H1 (cell line): ENCODE data around the gene PTGIS. TPM values are rescaled to one million over a fixed set of nuclear protein-coding genes. Genes with fewer than 3 reads are reported as not detected.

ENCODE experiments used
- BRCA1 ChIP-seq: IDR thresholded peaks from 2 replicates; pipeline ENCODE4 v1.6.1; 2012; ENCODE audit warnings: low read depth, low read length, improper control_type of control experiment
- KDM1A ChIP-seq: fragments of 200-600, 300-600 bp; sonication (generic); IDR thresholded peaks from 2 replicates; pipeline ENCODE4 v1.7.1; 2016; ENCODE audit warnings: mild to moderate bottlenecking, low read length, borderline replicate concordance
- RAD21 ChIP-seq, 2 experiments: IDR thresholded peaks in 1 of 2; conservative IDR thresholded peaks in 1 of 2; 2 replicates each; pipeline ENCODE4 v1.6.1; 2011; ENCODE audit warnings: low read depth in 2 of 2, low read length in 2 of 2, improper control_type of control experiment in 1 of 2, inconsistent platforms in 1 of 2, mild to moderate bottlenecking in 1 of 2, moderate library complexity in 1 of 2
- polyA plus RNA-seq, 7 experiments: library from polyadenylated mRNA; depleted of rRNA in 3 of 7; stranded (reverse) in 5 of 7; unstranded in 2 of 7; fragments of >200 nt in 5 of 7; fragments of 200-250 nt in 2 of 7; gene quantifications; 1 replicate in 5 of 7; 2 replicates in 1 of 7; 4 replicates in 1 of 7; pipeline versions ENCODE4 v1.2.1 to v1.2.3, GENCODE V29; 2011 to 2013; ENCODE audit warnings: missing spikeins in 2 of 7, mixed read lengths in 2 of 7
- total RNA-seq: library from RNA; stranded (reverse); fragmentation: NEBNext Ultra II Directional; extraction: Animal tissue kit (Norgen Biotek cat#: 25700); gene quantifications from 2 replicates; pipeline ENCODE4 v1.2.1, GENCODE V29; 2021

PTGIS gene
- total and polyA plus RNA-seq, 2 of the 8 experiments (the other 6 are each of a cell fraction or from before 2014, with no cell fraction given): 29.9 to 35.5 TPM

- TF ChIP-seq BRCA1 (no peak), RAD21 (IDR thresholded peaks at IDR 0.05 in 1 of 2, conservative IDR thresholded peaks at IDR 0.05 in 1 of 2; ENCODE audit: low read depth in 2 of 2, low read length in 2 of 2) (no peak), KDM1A (no peak)
Observed at GRCh38 chr20:49457444-49457843, 110.5 kb downstream of the PTGIS start (continued).
